ENCODE results near the gene WWOX.

DNA sequence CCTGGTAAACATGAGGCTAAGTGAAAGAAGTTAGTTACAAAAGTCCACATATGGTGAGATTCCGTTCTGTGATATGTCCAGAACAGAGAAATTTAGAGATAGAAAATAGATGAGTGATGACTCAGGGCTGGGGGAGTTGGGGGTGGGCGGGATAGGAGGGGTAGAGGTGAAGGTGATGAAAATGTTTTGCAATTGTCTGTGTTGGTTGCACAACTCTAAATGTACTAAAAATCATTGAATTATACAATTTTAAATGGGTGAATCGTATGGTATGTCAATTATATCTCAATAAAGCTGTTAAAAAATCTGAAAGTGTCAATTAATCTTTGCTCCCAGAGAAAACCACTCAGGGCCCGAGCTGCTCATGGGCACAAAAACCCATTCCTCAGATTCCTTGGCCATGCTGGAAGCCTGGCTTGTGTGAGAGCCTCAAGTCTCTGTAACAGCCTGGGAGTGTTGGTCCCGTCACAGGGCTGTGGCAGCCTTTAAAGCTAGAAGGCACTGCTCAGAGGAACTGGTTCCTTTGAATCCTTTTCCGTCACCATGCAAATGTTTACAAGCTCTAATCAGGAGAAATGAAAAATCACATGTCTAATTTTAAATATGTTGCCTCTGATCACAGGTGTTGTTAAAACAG lies 225.3 kb downstream of the WWOX start:
- no peak for TF ChIP-seq RFX5 (IDR thresholded peaks at IDR 0.05; ENCODE audit: low read depth, low read length)
- TF ChIP-seq POLR2A (IDR thresholded peaks at IDR 0.05; ENCODE audit: low read depth, low read length): no peak
- TF ChIP-seq, protein P1, sequence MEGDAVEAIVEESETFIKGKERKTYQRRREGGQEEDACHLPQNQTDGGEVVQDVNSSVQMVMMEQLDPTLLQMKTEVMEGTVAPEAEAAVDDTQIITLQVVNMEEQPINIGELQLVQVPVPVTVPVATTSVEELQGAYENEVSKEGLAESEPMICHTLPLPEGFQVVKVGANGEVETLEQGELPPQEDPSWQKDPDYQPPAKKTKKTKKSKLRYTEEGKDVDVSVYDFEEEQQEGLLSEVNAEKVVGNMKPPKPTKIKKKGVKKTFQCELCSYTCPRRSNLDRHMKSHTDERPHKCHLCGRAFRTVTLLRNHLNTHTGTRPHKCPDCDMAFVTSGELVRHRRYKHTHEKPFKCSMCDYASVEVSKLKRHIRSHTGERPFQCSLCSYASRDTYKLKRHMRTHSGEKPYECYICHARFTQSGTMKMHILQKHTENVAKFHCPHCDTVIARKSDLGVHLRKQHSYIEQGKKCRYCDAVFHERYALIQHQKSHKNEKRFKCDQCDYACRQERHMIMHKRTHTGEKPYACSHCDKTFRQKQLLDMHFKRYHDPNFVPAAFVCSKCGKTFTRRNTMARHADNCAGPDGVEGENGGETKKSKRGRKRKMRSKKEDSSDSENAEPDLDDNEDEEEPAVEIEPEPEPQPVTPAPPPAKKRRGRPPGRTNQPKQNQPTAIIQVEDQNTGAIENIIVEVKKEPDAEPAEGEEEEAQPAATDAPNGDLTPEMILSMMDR (conservative IDR thresholded peaks at IDR 0.05; ENCODE audit: low read depth, low read length): no peak
- TF ChIP-seq RAD21 (IDR thresholded peaks at IDR 0.05; ENCODE audit: low read length): no peak
- TF ChIP-seq MAZ (IDR thresholded peaks at IDR 0.05; ENCODE audit: borderline replicate concordance, low read depth, low read length): no peak
